Panc1 (cell line): Measurements from ENCODE around the gene PNKD. TPM values are rescaled to one million over a fixed set of nuclear protein-coding genes. Genes with fewer than 3 reads are reported as not detected.

Source experiments
- ATAC-seq: fragments of 200-7000 bp; cut with Tn5 transposase; 2 replicates; pipeline ENCODE4 v1.9.1; 2020; ENCODE audit warnings: mild to moderate bottlenecking, moderate library complexity
- BruUV-seq: library from RNA; stranded (reverse); fragments of 400-500 nt; replicated peaks from 2 replicates; lab custom pipeline; 2021; lab: Mats Ljungman, UMichigan
- CTCF ChIA-PET: fragments of 300-600 bp; sonication (Branson Sonifier 250); formaldehyde crosslinking; loops from one replicate; lab custom pipeline; 2022; ENCODE audit warnings: antibody characterized with exemption; lab: Charles Lee
- POLR2A ChIA-PET: fragments of 300-600 bp; sonication (Branson Sonifier 250); formaldehyde crosslinking; loops from one replicate; lab custom pipeline; 2022; ENCODE audit warnings: antibody characterized with exemption; lab: Charles Lee
- DNase-seq: peaks from one replicate; pipeline ENCODE4 v3.0.0-alpha.2; 2010; ENCODE audit warnings: low read depth, low spot score
- H3K27ac ChIP-seq: 2 replicates; pipeline ENCODE4 v1.5.1; 2011; ENCODE audit warnings: mild to moderate bottlenecking, low read length, inconsistent platforms
- H3K27me3 ChIP-seq: fragments of 200-500 bp; sonication (Bioruptor generic); 2 replicates; pipeline ENCODE4 v1.6.0; 2014; ENCODE audit warnings: low read length, inconsistent platforms; ENCODE audit not compliant: control insufficient read depth, insufficient read depth
- H3K36me3 ChIP-seq: fragments of 200-500 bp; sonication (Bioruptor generic); 2 replicates; pipeline ENCODE4 v1.5.1; 2014; ENCODE audit warnings: inconsistent platforms, mild to moderate bottlenecking, low read length, moderate library complexity; ENCODE audit not compliant: control insufficient read depth, insufficient read depth
- H3K4me1 ChIP-seq: 2 replicates; pipeline ENCODE4 v1.5.1; 2011; ENCODE audit warnings: inconsistent platforms, mild to moderate bottlenecking, low read length, moderate library complexity; ENCODE audit not compliant: control insufficient read depth, insufficient read depth
- H3K4me3 ChIP-seq, 2 experiments: 2 replicates each; pipeline ENCODE4 v1.5.1; 2011 to 2012; ENCODE audit warnings: low read depth in 2 of 2, low read length in 2 of 2, mild to moderate bottlenecking in 2 of 2, inconsistent platforms in 1 of 2, moderate library complexity in 1 of 2
- H3K9me3 ChIP-seq: fragments of 200-500 bp; sonication (Bioruptor generic); 2 replicates; pipeline ENCODE4 v1.5.1; 2014; ENCODE audit warnings: low read depth, mild to moderate bottlenecking, inconsistent platforms, low read length, moderate library complexity; ENCODE audit not compliant: control insufficient read depth, insufficient read depth
- CTCF ChIP-seq: fragments of 450-650 bp; IDR thresholded peaks from 2 replicates; pipeline ENCODE4 v1.5.1; 2017; ENCODE audit warnings: mild to moderate bottlenecking
- POLR2AphosphoS5 ChIP-seq: IDR thresholded peaks from 2 replicates; pipeline ENCODE4 v1.6.1; 2012; ENCODE audit warnings: mild to moderate bottlenecking, low read depth, low read length, moderate library complexity
- REST ChIP-seq, 2 experiments: IDR thresholded peaks; 2 replicates each; pipeline ENCODE4 v1.6.1; 2011 to 2012; ENCODE audit warnings: low read depth in 2 of 2, control low read depth in 1 of 2, low read length in 1 of 2, mild to moderate bottlenecking in 1 of 2, moderate library complexity in 1 of 2; ENCODE audit not compliant: insufficient read depth in 1 of 2
- SIN3A ChIP-seq: IDR thresholded peaks from 2 replicates; pipeline ENCODE4 v1.6.1; 2012; ENCODE audit warnings: low read depth, mild to moderate bottlenecking, low read length, moderate library complexity, borderline replicate concordance; ENCODE audit not compliant: insufficient read depth
- TCF7L2 ChIP-seq: IDR thresholded peaks from 2 replicates; pipeline ENCODE4 v1.6.1; 2011; ENCODE audit warnings: mild to moderate bottlenecking, low read depth, low read length, inconsistent platforms
- in situ Hi-C: cut with HindIII; loops from 2 replicates; pipeline ENCODE4 v1.10.0; 2016; ENCODE audit warnings: low sequenced_read_pairs, low pct_unique_long_range_greater_than_20kb
- intact Hi-C: fragments of 100-400 bp; cut with micrococcal nuclease; formaldehyde crosslinking; loops from one replicate; pipeline ENCODE4 v1.10.0; 2022; ENCODE audit not compliant: unreplicated experiment
- total RNA-seq: library from RNA; stranded (reverse); gene quantifications from one replicate; pipeline ENCODE4 v1.2.1, GENCODE V29; 2021; ENCODE audit not compliant: unreplicated experiment

The PNKD gene
- total RNA-seq, 1 experiment from 2014 or later, result 49.0 TPM

- CTCF ChIA-PET, result interaction anchor here (1.0 kb wide), 1 partner anchor 108 kb away, joined by 5 read pairs; no protein-coding TSS in a partner anchor
Measured at GRCh38 chr2:218395456-218395825, 125.1 kb downstream of the PNKD start.

More at GRCh38 chr2:218395456-218395825, 125.1 kb downstream of the PNKD start:
- Histone ChIP-seq H3K27ac (peak overlapping the region; percentile 99), H3K36me3 (no peaks in the 10 kb centered on the region; the same call in 1 of the 2 replicates), H3K9me3 (no peaks in the 10 kb centered on the region), H3K27me3 (no peaks in the 10 kb centered on the region), H3K4me3 (peak overlapping the region; percentile 72 to 76), H3K4me1 (peaks cover 24% of the 10 kb centered on the region)
- BruUV-seq, result no TSS peak
- TF ChIP-seq TCF7L2, result no peak
- no peak for TF ChIP-seq POLR2AphosphoS5
- no peak for TF ChIP-seq REST (IDR thresholded peaks at IDR 0.05; ENCODE audit: insufficient read depth in 1 of 2, low read depth in 2 of 2, low read length in 1 of 2)
- no peak for TF ChIP-seq SIN3A
- TF ChIP-seq CTCF, result no peak
- no peak for DNase-seq
- no peak for ATAC-seq
- POLR2A ChIA-PET, result no interaction called here
- in situ Hi-C loops (no loop called here), intact Hi-C loops (no loop called here)
